ENCODE results near the gene TSPAN1.
A peak's percentile ranks its signal among the peaks of the same experiment; 100 is the strongest.

The TSPAN1 gene

DNA sequence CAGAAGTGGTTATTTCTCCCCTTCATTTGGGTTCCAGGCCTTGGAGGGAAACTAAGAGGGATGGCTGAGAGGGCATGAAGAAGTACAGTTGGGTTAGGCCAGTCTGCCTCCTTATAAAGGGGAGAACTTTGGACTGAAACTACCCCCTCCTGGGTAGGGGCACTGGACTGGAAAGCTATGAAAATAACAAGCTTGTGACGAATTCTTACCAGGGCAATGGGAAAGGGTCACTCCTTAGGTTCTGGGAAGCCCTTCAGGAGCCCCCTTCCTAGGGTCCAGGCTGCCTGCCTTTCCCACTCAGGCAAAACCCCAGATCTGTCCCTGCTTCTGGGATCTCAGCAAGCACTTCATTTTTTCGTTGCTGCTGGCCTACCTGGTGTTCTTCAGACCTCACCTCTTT is 11.2 kb downstream of the TSPAN1 start:
- no peak for DNase-seq (ENCODE audit: extremely low read depth in 1 of 2, low read depth in 1 of 2)

DNA sequence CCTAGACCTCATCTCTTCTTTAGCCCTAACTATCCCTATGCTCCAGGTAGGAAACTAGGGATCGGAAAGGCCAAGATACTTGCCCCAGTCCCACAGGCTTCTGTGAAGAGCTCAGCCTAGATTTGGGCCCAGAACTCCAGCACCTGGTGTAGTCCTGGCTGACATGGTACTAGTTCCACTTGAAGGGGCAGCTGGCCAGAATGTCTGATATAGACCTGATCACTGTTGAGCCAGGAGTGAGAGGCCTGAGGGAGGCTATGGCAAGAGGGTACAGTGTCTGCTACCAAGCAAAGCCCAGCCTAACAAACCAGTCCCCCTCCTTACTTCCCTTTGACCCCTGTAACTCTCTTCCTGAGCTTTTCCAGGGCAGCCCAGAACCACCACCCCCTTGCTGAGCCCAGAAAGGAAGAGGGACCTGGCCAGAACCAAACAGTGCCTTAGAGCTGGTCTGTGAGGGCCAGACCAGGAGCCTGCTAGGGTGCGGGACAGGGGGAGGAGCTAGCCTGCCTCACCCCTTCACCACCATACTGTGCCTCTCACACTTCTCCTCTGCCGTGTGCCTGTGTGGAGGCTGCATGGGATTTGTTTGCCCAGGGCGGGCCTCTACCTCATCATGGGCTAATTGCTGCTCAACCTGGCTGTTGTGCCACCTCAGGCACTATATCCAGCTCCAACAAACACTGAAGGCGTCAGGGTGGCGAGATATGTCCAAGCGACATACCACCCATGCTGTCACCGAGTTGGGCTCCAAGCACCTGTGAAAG is 12.4 kb downstream of the TSPAN1 start:
- DNase-seq (ENCODE audit: extremely low read depth in 1 of 2, low read depth in 1 of 2): no peak

DNA sequence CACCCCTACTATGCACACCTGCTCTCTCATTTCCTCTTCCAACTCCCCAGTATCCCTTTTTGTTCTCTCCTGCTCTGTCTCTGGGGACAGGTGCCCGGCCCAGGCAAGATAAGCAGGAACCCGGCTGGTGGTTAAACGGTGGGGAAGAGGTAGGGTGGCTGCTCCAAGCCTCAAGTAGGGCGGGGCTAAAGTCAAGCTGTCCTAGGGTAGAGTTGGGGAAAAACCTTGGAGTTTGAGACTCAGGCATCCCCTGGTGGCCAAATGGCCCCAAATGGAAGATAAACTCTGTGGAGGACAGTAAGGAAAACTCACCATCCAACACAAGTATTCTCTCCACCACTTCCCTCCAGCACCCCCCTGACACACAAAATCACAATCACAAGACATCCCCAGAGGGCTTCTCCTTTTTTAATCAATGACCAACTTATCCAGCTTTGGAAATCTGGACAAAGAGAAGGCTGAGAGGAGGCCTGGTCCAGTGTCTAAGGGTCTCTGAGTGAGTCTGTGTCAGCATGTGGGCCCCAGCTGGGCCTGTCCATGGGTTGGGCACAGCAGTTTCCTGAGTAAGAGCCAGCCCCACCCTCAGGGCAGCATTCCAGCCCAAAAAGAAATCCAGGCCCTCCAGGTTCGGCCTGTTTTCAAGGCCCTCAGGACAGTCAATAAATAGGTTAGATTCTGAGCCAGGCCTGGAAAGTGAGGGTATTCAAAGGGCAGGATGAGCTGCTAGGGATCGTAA is 13.6 kb downstream of the TSPAN1 start:
- DNase-seq (ENCODE audit: extremely low read depth in 1 of 2, low read depth in 1 of 2): no peak

DNA sequence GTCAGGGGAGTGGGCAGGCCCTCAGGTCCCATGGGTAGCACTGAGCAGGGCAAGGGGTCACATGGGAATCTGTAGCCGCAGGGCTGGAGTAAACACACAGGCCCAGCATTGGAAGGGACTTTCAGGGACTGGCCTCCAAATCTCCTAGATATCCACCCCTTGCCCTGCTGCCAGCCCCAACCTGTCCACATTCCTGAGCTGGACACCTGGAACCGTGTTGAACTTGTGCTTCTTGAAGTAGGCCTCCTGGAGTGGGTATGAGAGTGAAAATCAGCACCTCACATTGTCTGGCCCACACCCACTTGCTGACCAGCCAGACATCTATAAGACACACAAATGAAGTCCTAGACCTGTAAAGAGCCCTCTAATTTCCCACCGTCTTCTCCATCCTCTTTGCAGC is 15.7 kb downstream of the TSPAN1 start:
- DNase-seq (ENCODE audit: extremely low read depth in 1 of 2, low read depth in 1 of 2): no peak

DNA sequence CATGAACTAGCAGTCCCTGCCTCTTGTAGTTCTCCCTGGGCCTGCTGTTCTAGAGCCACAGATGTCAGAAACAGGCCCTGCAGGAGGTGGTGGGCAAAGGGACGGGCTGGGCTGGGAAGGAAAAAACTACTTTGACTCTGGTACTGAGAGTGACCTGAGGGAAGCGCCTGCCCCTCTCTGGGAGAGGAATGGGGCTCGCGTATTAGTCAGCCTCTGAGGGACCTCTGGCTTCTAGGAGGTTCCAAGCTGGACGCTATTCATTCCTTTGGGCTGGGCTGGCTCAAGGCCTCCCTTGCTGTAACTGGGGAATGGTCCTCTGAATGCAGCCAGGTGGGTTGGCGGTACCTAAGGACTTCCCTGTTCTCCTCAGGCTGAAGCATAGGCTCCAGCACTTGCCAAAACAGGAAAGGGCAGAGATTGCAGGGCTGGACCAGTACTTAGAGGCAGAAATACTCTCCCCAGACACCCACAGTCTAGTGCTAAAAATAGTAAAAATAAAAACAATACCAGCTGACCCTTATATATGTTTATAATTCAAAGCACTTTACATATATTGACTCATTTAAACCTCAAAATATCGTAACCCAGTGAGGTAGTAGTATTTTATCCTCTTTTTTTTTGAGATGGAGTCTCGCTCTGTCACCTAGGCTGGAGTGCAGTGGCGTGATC is 16.3 kb downstream of the TSPAN1 start:
- no peak for DNase-seq (ENCODE audit: extremely low read depth in 1 of 2, low read depth in 1 of 2)

DNA sequence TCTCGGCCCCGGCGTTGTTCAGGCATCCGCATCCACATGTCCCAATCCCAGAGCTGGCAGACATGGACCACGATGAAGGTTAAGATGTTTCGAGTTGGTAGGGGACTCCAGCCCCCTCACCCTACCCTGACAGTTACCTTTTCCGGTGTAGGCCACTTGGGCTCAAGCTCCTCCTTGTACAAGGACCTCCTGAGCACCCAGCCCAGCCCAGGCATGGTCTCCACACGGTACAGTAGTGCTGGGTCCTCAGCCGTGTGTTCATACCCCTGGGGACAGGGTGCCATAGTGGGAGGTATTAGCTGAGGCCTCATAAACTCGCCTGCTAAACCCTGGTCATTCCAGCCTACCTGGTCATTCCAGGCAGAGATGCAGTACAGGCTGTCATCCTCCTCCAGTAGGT is 17.3 kb downstream of the TSPAN1 start:
- no peak for DNase-seq (ENCODE audit: extremely low read depth in 1 of 2, low read depth in 1 of 2)

DNA sequence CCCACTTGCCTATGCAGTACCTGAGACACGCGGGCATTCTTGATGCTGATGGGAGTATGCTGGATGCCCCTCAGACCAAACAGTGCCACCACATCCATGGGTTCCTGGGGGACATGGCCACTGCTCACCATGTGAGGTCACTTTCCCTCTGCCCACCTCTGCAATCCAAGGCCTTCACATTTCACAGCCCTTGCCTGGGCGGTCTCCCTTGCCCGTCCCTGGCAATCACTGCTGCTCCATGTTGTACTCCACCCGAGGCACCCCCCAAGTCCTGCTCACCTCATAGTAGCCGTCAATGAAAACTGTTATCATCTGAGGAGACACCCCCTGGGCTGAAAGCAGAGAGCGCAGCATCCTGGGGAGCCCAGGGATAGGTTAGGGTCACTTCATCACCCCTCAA is 18.4 kb downstream of the TSPAN1 start:
- DNase-seq (ENCODE audit: extremely low read depth in 1 of 2, low read depth in 1 of 2): no peak

DNA sequence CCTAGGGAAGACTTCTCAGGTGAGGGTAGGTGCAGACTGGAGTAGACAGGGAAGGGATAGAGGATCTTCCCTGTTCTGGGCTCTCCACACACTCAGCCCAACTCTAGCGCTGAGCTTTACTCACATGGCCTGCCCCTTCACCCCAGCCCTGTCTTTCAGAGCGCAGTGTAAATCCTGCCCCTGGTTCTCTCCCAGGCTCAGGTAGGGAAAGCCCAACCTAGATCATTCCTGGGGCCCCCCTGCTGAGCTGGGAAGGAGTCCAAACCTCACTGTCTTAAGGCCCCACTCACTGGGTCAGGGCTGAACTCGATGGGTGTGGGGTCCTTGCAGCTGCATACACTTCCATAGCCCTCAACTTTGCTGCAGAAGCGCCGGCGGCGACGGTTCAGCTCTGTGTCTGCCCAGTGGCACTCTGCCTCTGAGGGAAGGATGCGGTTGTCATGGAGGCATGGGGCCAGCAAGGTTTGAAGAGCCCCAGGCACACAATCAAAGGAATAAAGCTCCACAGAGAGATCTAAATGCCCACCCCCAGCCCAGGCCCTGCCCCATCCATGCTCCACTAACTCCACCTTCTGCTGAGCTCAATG is 19.2 kb downstream of the TSPAN1 start:
- DNase-seq (ENCODE audit: extremely low read depth in 1 of 2, low read depth in 1 of 2): no peak

DNA sequence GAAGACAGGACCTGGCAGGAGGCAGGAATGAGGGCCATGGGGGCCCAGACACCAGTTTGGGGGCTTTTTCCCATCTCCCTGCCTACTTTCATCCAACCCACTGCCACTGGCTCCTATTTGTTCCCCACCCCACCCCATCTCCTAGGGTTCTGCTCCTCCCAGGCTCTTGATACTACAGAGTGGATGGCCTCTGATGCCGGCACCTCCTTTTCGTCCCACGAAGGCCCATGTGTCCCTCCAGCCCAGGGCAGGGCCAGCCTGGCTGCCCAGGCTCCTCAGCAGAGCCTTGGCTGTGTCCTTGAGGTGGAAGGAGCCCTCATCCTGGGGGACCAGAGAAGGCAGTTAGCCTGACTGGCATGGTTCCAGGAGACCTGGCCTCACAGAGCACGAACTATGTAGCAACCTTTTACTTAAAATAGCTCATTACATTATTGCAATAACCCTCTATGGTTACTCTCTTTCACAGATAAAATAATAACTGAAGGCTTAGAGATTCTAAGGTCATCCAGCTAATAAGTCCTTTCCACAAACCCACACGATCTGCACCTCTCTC is 19.8 kb downstream of the TSPAN1 start:
- DNase-seq (ENCODE audit: extremely low read depth in 1 of 2, low read depth in 1 of 2): no peak

DNA sequence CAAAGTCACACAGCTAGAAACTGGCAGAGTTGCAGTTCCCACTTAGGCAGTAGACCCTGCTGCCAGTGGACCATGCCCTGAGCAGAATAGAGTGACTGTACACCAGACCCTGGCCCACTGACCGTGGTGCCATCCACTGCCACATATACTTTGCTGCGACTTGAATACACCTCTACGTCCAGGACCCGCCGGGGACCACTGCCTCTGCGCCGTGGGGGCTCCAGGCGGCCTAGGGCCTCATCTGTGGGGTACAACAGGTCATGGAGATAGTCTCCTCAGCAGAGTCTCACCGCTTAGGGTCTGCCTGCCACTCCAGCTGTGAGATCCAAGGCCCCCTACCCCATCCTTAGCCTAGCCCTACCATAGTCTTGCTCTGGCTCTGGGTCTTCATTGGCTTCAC is 21.7 kb downstream of the TSPAN1 start:
- DNase-seq (ENCODE audit: extremely low read depth in 1 of 2, low read depth in 1 of 2): no peak

DNA sequence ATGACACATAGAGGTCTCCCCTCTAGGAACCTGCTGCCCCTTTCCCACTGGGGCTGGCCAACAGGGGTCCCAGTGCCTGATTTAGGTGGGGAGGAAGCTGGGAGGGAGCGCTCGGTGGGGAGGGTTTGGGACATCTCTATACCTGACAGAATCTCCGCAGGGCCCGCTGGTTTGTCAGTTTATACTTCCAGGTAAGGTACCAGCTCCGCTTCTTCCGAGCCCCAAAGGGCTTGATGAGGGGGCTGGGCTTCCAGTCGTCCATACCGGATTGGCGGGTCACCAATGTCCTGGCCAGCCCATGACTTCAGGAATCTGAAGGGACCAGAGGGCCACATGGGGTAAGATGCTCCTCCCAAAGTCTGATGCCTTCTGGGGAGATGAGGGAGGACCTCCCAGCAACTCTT is 22.7 kb downstream of the TSPAN1 start:
- no peak for DNase-seq (ENCODE audit: extremely low read depth in 1 of 2, low read depth in 1 of 2)

DNA sequence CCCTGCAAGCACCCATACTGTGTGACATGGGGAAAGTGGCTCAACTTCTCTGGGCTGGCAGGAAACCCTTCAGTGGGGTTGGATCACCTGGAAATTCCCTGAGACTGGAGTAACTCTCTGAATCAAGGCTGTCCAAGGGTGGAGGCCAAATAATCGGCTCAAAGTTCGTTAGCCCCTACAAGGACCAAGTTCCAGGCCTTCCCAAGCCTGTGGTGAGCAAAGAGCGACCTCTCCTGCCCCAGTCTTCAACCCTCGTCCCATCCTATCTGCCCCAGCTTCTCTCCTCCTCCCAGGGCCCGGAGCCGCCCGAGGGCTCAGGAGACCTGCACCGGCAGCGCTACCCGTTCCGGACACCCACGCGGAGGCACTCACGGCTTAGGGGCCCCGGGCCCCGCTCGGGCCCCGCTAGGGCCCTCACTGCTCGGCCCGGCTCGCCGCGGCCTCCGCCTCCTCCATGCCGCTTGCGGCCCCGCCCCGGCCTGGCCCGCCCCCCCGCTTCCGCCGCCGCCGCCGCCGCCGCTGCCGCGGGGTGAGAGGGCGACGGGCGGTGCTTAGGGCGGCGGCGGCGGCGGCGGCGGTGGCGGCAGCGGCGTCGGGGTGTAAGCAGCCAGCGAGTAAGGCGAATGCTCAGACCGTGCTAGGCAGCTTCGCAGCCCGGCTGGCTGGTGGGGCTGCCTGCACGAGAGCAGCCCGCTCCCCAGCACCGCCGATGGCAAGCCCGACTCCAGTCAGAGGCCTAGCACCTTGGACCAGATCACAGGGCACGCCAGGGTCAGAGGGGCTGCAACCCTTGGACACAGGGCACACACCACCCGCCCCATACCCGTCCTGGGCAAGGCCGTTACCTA is 23.3 kb downstream of the TSPAN1 start, which contains the start of gene POMGNT1:
Gene POMGNT1, minus strand, starts transcription at position 471 of the 848 bp plus-strand sequence. CDS start 613 bp downstream, outside the sequence.
- DNase-seq (ENCODE audit: extremely low read depth in 1 of 2, low read depth in 1 of 2): peak in 1 of 2 donors; percentile 64

DNA sequence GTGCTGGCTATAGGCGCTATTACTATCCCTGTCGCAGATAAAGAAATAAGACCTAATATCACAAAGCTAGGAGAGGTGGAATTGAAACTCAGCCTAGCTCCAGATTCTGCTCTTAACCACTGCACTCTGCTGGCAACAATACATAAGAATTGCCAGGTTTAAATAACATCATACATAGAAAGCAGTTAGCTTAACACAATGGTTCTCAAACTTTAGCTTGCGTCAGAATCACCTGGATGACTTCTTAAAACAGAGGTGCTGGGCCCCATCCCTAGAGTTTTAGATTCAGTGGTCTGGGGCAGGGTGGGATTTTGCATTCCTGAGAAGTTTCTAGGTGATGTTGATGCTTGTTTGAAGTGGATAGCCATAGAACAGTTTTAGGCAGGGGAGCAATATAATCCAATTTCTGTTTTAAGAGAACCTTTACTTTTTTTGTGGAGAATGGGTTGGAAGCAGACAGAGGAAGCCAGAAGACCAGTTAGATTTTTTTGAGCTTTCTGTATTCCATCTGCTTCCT is 24.4 kb downstream of the TSPAN1 start:
- DNase-seq (ENCODE audit: extremely low read depth in 1 of 2, low read depth in 1 of 2): no peak

DNA sequence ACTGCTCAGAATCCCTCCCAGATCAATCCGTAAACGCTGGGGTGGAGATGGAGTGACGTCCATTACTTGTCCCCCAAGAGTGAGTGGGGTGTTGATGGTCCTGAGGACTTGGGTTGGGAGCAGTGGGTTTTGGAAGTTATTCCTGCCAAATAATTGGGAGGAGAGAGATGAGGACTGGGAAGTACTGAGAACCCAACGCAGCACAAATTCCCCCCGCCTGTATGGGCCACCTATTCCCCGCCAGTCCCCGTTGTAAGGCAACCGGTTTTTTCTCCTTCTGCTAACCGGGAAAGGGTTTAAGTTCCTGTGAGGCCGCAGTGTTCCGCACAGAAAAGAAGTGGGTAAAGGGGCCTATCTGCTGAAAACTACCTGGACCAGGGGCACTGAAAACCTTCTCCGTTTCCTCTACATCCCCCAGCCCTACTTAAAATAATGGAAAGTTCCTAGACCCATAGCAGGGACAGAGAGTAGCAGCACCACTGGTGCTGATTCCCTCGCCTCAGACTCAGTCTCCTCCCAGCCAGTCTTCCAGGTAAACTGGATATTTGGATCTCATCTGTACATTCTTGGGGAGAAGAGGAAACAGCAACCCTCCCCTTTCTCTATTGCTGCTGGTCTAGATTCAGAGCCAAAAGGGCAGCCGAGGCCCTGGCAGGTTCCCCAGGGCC is 29.0 kb downstream of the TSPAN1 start:
- no peak for DNase-seq (ENCODE audit: extremely low read depth in 1 of 2, low read depth in 1 of 2)

DNA sequence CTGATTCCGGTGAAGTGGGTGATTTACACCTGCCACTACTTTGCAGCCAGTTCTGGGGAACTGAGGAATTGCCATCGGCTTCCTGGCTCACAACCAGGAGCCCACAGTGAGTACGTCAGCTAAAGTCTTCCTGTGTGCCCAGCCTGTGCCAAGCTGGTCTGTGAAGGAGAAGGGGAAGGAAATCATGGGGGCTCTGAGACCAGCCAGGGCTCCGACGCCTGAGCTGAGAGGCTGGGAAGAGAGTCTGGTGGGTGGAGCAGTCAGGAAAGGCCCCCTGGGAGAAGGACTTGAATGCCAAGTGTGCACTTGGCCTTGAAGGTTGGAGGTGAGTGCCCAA is 29.5 kb downstream of the TSPAN1 start:
- DNase-seq (ENCODE audit: extremely low read depth in 1 of 2, low read depth in 1 of 2): no peak

DNA sequence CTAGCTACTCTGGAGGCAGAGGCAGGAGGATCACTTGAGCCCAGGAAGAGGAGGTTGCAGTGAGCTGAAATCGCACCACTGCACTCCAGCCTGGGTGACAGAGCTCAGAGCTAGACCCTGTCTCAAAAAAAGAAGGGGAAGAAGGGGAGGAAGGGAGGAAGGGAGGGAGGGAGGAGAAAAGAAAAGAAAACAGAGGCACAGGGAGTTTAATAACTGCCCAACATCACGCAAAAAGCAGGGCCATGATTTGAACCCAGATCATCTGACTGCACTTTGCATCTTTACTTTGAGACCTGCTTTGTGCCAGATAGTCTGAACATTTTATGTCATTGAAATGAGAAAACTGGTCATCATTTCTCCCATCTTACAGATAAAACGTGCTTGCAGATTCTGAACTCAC is 30.3 kb downstream of the TSPAN1 start:
- no peak for DNase-seq (ENCODE audit: extremely low read depth in 1 of 2, low read depth in 1 of 2)

DNA sequence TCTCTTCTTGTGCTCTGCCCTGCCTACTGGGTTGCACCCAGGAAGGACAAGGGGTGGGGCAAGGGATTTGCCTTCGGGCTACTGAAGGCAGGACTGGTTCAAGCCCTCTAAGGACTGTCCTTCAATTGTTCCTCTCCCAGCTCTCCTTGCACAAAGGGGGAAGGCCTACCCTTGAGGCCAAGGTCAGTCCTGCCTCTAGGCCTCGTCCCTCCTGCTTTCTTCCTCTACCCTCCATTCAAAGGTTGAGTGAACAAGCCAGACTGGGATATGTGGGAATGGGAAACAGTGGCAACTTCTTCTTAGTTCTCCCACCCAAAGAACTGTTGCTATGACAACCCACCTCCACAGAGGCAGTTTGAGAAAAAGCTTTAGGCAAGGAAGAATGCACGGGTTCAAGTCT is 30.9 kb downstream of the TSPAN1 start:
- no peak for DNase-seq (ENCODE audit: extremely low read depth in 1 of 2, low read depth in 1 of 2)

DNA sequence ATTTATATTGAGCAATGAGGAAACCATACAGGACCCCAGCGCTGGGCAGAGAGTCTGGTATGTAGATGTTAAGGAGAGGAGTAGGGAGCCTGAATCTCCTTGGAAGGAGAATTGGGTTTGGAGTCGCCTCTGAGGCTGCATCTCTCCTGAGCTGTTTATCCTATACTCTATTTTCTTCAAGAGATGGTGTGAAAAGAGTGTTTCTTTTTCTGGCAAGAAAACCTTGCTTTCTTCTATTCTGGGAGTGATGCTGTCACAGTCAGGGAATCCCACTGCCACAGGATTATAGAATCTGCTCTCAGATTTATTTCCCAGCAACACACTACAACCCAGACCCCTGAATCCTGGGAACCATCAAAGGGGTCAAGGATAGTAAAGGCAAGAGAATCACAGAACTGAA is 31.5 kb downstream of the TSPAN1 start:
- DNase-seq (ENCODE audit: extremely low read depth in 1 of 2, low read depth in 1 of 2): no peak

DNA sequence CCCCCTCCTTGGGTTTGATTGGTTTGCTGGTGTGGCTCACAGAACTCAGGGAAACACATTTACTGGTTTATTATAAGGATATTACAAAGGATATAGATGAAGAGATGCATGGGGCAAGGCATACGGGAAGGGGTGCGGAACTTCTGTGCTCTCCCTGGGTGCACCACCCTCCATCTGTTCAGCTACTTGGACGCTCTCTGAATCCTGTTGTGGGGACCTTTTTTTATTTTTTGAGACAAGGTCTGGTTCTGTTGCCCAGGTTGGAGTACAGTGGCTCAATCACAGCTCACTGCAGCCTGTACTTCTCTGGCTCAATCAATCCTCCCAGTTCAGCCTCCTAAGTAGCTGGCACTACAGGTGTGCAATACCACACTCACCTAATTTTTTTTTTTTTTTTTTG is 35.7 kb downstream of the TSPAN1 start:
- DNase-seq (ENCODE audit: extremely low read depth in 1 of 2, low read depth in 1 of 2): no peak

DNA sequence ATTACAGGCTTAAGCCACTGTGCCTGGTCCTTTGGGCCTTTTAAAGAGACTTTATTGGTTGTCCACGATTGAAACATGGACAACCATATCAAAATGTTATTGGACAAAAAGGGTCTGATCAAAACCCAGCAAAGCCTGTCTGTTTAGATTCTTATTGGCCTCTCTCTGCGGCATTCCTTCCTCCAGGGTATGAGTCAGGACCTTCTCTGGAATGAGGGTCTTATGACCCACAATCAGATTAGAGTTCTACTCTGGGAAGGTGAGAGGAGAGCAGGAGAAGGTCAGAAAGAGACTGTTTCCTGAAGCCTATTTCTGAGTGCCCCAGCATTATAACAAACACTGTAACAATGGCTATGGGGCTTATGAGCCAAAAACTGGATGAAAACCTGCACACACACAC is 36.2 kb downstream of the TSPAN1 start:
- DNase-seq (ENCODE audit: extremely low read depth in 1 of 2, low read depth in 1 of 2): no peak

Data from activated CD8-positive, alpha-beta memory T cell treated with anti-CD3 and anti-CD28 coated beads for 1 hour (primary cell).